ENCODE measurements around the gene NUCKS1. TPM values are rescaled to one million over a fixed set of nuclear protein-coding genes. Genes with fewer than 3 reads are reported as not detected.

The NUCKS1 gene
- total and polyA plus RNA-seq, 2 of the 8 experiments (the other 6 are each of a cell fraction or from before 2014, with no cell fraction given), result 126 to 461 TPM

- no peak for TF ChIP-seq E2F6 (IDR thresholded peaks at IDR 0.05)
- TF ChIP-seq TAF1 (IDR thresholded peaks at IDR 0.05; ENCODE audit: low read depth, low read length), result no peak; the same call in 1 of the 2 replicates
- TF ChIP-seq YY1 (IDR thresholded peaks at IDR 0.05; ENCODE audit: low read depth, low read length), result no peak
- TF ChIP-seq CHD2 (IDR thresholded peaks at IDR 0.05; ENCODE audit: low read length), result no peak
- TF ChIP-seq SP1 (IDR thresholded peaks at IDR 0.05; ENCODE audit: low read depth, low read length), result peak; percentile 69
- TF ChIP-seq SP4 (IDR thresholded peaks at IDR 0.05; ENCODE audit: low read length), result peak; percentile 93; the same call in 1 of the 2 replicates
- TF ChIP-seq CEBPB (IDR thresholded peaks at IDR 0.05; ENCODE audit: low read depth, low read length), result no peak
- TF ChIP-seq CTBP2 (IDR thresholded peaks at IDR 0.05; ENCODE audit: borderline replicate concordance, insufficient read depth, insufficient read length, low read length), result peak; percentile 36
- 0 out of 4 replicates have a peak, but pooled peaks have one; percentile 35 to 67 for TF ChIP-seq SIN3A (conservative IDR thresholded peaks at IDR 0.05 in 1 of 2, IDR thresholded peaks at IDR 0.05 in 1 of 2; ENCODE audit: low read depth in 1 of 2, low read length in 2 of 2)
- no peak for TF ChIP-seq JUN (IDR thresholded peaks at IDR 0.05; ENCODE audit: low read depth, low read length)
- no peak for TF ChIP-seq RAD21 (IDR thresholded peaks at IDR 0.05 in 1 of 2, conservative IDR thresholded peaks at IDR 0.05 in 1 of 2; ENCODE audit: low read depth in 2 of 2, low read length in 2 of 2)
- TF ChIP-seq RXRA (IDR thresholded peaks at IDR 0.05; ENCODE audit: insufficient read depth, low read depth, low read length), result no peak
- no peak for TF ChIP-seq KDM5A (IDR thresholded peaks at IDR 0.05; ENCODE audit: low read length)
- TF ChIP-seq RFX5 (IDR thresholded peaks at IDR 0.05; ENCODE audit: borderline replicate concordance, low read depth, low read length), result no peak
- TF ChIP-seq ATF3 (IDR thresholded peaks at IDR 0.05; ENCODE audit: insufficient read depth, low read depth, low read length), result no peak
- TF ChIP-seq EP300 (IDR thresholded peaks at IDR 0.05; ENCODE audit: borderline replicate concordance in 1 of 2, low read depth in 2 of 2, low read length in 2 of 2), result peak in 1 of 2 experiments; percentile 35; a peak in 1 of 3 replicates
- peak; percentile 86 for TF ChIP-seq TAF7 (optimal IDR thresholded peaks at IDR 0.05; ENCODE audit: borderline replicate concordance, low read depth, low read length)
- TF ChIP-seq NRF1 (IDR thresholded peaks at IDR 0.05; ENCODE audit: low read depth, low read length), result no peak
- no peak for TF ChIP-seq SAP30 (IDR thresholded peaks at IDR 0.05; ENCODE audit: insufficient read depth, insufficient replicate concordance, low read length)
- TF ChIP-seq SRF (IDR thresholded peaks at IDR 0.05; ENCODE audit: low read depth, low read length), result 0 out of 2 replicates have a peak, but pooled peaks have one; percentile 3
These were observed 496 bp downstream of the NUCKS1 start (continued) for GRCh38 chr1:205749234-205750137.

All from H1 (cell line).